Activated T-cell treated with anti-CD3 and anti-CD28 coated beads for 48 hours (primary cell): ENCODE results near the gene PICK1.
"Not testable (repeated sequence)": the region's sequence is repeated elsewhere in the genome, so short reads cannot be mapped to it uniquely, and the experiment has no call there.

Source experiments
- DNase-seq: peaks from one replicate; pipeline ENCODE4 v3.0.0-alpha.2; 2020; ENCODE audit warnings: low read depth

PICK1 gene

GRCh38 chr22:38030311-38031133 lies 26.7 kb upstream of the PICK1 start:
- DNase-seq: no peak

- no peak for DNase-seq
These were observed 25.7 kb upstream of the PICK1 start for GRCh38 chr22:38031491-38031890.

DNA sequence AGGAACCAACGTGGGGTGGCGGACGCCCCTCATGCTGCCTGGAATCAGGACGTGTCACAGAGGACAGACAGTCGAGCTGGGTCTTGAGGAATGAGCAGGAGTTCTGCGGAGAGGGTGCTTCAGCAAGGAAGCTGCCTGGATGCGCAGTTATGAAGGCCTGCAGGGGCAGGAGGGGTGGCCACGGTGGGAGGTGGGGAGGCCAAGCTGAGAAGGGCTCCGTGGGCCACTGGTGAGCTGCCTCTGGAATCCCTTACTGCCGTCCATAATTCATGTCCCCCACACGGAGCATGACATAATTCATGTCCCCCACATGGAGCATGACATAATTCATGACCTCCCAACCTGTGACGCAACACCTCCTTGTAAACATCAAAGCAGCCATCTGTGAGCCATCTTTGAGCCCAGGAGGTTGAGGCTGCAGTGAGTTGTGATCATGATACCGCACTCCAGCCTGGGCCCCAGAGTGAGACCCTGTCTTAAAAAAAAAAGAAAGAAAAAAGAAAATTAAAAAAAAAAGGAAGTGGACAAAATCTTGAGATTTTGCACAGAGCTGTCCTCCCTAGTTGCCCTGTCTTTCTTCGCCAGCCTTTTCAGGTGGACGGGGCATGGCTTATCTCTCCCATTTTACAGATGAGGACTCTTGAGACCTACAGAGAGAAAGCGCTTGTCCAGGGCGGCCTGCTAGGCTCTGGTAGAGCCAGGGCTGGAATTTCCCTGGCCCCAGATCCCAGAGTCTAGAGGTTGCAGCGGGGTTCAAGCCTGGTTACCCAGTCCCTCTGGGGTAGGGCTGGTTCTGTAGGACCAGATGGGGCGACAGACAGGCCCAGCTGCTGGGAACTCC lies 24.3 kb upstream of the PICK1 start:
- DNase-seq: no peak

DNA sequence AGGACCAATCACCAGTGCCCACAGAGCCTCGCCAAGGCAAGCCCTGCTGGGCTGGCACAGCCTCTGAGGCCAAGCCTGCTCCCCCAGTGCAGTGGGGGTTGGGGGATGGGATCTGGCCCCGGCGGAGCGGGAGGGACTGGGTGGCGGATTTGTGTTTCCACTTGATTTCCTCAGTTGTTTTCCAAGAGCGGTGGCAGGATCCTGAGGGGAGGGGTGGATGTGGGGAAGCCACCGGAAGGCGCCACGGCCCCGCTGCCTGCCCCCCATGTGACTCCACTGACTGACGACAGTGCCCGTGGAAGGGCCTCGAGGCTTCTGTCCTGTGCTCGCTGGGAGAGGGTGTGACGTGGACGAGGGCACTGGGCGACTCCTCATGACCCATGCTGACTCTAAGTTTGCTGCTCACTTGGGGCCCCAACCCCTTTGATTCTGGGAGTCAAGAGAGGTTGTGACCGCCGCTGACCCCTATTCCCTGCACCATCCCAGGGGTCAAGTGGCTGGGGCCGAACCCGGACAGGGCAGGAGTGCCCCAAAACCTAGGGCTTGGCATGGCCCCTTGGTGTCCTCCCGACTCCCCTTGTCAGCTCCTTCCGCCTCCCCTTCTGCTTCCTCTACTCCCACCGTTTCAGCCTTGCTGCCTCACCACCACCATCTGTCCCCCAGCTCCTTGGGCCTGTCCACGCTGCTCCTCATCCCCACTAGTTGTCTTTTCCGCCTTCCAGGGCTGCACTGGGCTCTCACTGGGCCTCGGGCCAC lies 23.5 kb upstream of the PICK1 start:
- no peak for DNase-seq

- no peak for DNase-seq
These were observed 22.8 kb upstream of the PICK1 start for GRCh38 chr22:38034278-38034882.

- no peak for DNase-seq
These were observed 22.2 kb upstream of the PICK1 start for GRCh38 chr22:38034884-38035529.

- DNase-seq: no peak
These were observed 21.7 kb upstream of the PICK1 start for GRCh38 chr22:38035530-38035885.

DNA sequence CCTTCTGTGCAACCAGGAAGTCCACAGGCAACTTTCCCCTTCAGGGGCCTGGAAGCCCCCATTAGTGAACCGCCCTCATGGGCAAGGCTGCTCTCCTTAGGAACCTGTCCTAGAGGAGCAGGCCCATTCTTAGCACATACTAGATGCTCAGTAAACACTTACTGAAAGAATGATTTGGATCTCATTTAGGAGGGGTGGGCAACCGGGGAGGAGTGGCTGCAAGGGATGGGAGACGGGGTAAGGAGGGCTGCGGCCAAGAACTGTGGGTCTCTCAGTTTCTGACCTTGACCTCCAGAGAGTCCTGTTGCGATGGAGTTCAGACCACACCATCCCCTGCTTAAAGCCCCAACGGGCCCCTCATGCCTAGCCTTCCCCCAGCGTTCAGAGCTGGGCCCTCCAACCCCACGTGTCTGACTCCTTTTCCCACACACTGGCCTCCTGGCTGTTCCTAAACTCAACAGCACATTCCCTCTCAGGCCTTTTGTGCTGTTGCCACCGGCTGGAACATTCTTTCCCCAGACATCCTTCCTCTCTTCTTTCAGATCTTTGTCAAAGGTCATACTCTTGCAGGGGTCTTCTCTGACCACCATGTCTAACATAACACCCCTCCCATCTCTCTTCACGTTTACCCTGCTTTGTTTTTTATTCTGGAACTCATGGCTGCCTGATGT lies 20.7 kb upstream of the PICK1 start:
- DNase-seq: no peak

GRCh38 chr22:38037367-38038150 lies 19.6 kb upstream of the PICK1 start:
- not testable (repeated sequence) for DNase-seq

DNA sequence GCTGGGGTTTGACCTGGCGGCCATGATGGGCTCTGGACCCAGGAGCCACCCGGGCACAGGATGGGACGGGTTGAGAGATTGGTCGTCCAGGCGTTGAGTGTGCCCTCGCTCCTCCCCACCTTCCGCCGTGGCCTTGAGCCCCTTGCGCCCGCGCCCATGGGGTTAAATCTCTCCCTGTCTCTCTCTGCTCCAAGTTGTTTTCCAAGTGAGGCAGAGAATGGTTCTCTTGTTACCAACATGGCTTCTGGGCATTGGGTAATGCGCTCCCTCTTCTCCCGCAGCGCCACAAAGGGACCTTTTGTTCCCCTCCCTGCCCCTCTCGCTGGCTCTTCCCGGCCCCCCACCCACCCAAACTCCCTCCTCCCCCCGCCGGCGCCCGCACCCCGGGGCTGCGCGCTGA lies 18.8 kb upstream of the PICK1 start:
- no peak for DNase-seq

DNA sequence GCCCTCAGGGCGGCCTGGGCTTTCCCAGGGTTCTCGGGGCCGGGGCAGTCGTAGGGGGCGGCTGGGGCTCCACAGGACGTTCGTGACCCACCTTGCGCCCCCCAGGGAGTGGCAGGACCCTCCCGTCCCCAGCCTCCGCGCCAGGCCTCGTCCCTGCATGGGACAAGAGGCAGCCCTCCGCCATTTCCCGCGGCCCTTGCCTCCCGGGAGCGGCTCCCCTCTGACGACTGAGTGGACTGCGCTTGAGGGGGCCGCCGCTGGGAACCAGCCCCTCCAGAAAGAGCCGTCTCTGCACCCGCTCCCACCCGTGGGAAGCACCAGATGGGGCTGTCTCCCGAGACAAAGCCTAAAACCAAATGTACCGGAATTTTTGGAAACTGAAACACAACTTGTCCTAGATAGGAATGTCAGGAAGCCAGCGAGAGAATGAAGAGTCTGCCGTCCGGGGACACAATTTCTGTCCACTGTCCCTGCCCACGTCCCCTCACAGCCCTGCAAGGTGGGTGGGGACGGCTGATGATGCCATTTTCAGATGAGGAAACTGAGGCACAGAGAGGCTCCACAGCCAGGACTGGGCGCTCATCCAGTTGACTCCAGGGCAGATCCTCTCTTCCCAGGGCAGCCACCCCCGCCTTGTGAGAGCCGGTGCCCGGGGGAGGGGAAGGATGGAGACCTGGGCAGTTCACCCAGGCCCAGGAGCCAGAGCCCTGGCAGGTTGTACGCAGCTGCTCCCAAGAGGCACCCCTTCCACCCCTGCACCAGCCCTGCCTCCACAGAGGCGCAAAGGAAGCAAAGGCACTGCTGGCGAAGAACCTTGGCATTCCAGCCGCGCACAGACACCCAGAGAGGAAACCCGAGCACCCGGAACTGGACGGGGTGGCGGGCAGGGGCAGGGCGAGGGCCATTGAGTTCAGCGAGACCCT lies 18.1 kb upstream of the PICK1 start:
- DNase-seq: no peak

DNA sequence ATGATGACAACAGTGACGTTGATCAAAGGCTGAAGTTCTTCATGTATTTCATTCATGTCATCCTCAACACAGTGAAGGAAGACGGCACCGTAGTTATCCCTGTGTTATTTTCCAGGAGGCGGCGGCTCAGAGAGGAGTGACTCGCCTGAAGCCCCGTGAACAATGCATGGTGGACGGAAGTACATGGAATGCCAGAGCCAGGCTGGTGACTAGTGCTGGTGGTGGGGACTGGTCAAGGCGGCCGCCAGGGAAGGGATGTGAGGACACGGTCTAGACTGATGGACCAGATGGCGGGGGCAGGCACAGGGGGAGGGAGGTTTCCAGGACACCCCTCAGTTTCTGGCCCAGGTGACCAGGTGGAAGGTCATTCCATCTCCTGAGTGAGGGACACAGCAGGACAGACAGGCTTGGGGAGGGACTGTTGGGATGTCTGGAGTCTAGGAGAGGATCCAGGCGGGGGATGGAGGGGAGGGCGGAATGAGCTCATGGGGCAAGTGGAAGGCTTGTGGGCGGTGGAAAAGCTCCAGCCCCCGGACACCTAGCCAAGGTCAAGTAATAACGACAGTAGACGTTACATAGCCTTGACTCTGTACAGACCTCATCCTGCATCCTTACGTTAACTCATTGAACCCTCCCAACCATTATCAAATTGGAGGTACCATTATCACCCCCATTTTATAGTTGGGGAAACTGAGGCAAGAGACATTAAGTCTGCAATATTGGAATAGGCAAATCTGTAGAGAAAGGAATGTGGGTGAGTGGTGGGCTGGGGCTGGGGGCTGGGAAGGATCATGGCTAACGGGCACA lies 16.0 kb upstream of the PICK1 start:
- no peak for DNase-seq

GRCh38 chr22:38041760-38042487 lies 15.3 kb upstream of the PICK1 start:
- no peak for DNase-seq

DNA sequence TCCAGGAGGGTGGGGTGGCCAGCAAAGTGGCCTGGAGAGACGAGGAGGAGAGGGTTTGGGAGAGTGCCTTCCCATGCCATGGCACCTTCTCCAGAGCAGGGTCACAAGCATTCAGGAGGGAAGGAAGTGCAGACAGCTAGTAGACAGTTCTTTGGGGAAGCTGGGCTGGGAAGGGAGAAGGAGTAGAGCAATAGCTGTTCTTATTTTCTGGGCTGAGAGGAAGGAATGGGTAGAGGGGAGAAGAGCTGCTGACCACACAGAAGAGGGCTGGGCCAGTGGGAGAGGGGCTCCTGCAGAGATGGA lies 14.8 kb upstream of the PICK1 start:
- DNase-seq: no peak

GRCh38 chr22:38043151-38044039 lies 13.8 kb upstream of the PICK1 start:
- no peak for DNase-seq

DNA sequence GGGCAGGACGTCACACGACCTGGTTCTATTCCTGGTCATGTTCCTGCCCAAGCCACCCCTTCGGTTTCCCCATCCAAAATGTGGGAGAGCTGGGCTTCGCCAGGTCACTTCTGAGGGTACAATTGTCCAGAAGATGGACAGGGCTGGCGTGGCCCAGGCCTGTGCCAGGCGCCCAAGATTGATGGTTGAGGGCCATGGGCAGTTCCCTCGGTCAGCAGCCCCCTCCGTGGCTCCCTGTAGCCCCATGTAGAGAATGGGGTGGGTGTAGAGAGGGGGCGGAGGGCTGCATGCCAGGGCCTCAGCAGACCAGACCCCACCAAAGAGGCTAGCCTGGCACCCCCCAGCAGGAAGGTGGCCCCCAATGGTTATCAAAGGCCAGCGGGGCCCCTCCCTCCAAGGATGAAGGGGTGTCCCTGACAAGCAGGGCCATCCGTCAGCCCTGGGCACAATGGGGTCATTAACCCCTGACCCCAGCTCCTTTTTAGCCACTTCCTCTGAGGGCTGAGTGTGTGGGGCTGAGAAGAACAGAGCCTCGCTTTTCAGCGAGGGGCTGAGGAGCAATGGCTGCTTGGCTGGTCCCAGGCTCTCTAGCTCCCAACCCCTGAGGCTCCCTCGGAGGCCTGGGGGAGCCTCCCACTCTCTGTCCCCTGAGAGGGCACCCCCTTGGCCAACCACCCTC lies 11.0 kb upstream of the PICK1 start:
- no peak for DNase-seq
